OCI-LY7 (cell line): ENCODE results near the gene GGT5. TPM values are rescaled to one million over a fixed set of nuclear protein-coding genes. Genes with fewer than 3 reads are reported as not detected.

Experiments
- BruUV-seq: library from RNA; stranded (reverse); fragments of 400-500 nt; replicated peaks from 2 replicates; lab custom pipeline; 2021; lab: Mats Ljungman, UMichigan
- CTCF ChIA-PET: fragments of 300-600 bp; sonication (Branson Sonifier 250); formaldehyde crosslinking; loops from one replicate; lab custom pipeline; 2022; ENCODE audit warnings: antibody characterized with exemption; ENCODE audit not compliant: unreplicated experiment; lab: Charles Lee
- POLR2A ChIA-PET: fragments of 300-600 bp; sonication (Branson Sonifier 250); formaldehyde crosslinking; loops from one replicate; lab custom pipeline; 2022; ENCODE audit warnings: antibody characterized with exemption; lab: Charles Lee
- DNase-seq: peaks from one replicate; pipeline ENCODE4 v3.0.0-alpha.2; 2015; ENCODE audit warnings: low spot score
- H2AFZ ChIP-seq: fragments of 200-600 bp; sonication (generic), shearing (Covaris generic); 2 replicates; pipeline ENCODE4 v1.6.1; 2014; ENCODE audit warnings: mild to moderate bottlenecking, antibody characterized with exemption, low read length, moderate library complexity
- H3K27ac ChIP-seq: fragments of 200-600 bp; sonication (generic); 2 replicates; pipeline ENCODE4 v1.5.1; 2014; ENCODE audit warnings: mixed run types, low read depth, mild to moderate bottlenecking, moderate library complexity, low read length, inconsistent platforms; ENCODE audit not compliant: poor library complexity, severe bottlenecking
- H3K36me3 ChIP-seq: fragments of 200-600 bp; sonication (generic); 2 replicates; pipeline ENCODE4 v1.6.1; 2014; ENCODE audit warnings: mild to moderate bottlenecking, antibody characterized with exemption, low read length, moderate library complexity, mixed read lengths; ENCODE audit not compliant: insufficient read depth
- H3K4me1 ChIP-seq: fragments of 200-600 bp; sonication (generic); 2 replicates; pipeline ENCODE4 v1.5.1; 2014; ENCODE audit warnings: mild to moderate bottlenecking, low read length; ENCODE audit not compliant: insufficient read depth, poor library complexity, severe bottlenecking
- H3K4me2 ChIP-seq: fragments of 200-600 bp; sonication (generic); 2 replicates; pipeline ENCODE4 v1.6.1; 2014; ENCODE audit warnings: mild to moderate bottlenecking, low read length
- H3K4me3 ChIP-seq: fragments of 200-600 bp; sonication (generic); 2 replicates; pipeline ENCODE4 v1.5.1; 2014; ENCODE audit warnings: mild to moderate bottlenecking, low read depth, low read length; ENCODE audit not compliant: poor library complexity, severe bottlenecking
- H3K79me2 ChIP-seq: fragments of 200-600 bp; sonication (generic); 2 replicates; pipeline ENCODE4 v1.6.1; 2016; ENCODE audit warnings: low read depth, mild to moderate bottlenecking, low read length, moderate library complexity, mixed read lengths; ENCODE audit not compliant: insufficient read depth
- H3K9me2 ChIP-seq: fragments of 200-600 bp; sonication (generic); 2 replicates; pipeline ENCODE4 v1.6.1; 2016; ENCODE audit warnings: mild to moderate bottlenecking, low read length, mixed read lengths; ENCODE audit not compliant: insufficient read depth
- H3K9me3 ChIP-seq: fragments of 200-600 bp; sonication (generic); 2 replicates; pipeline ENCODE4 v1.6.1; 2014; ENCODE audit warnings: mild to moderate bottlenecking, mixed run types, low read length, mixed read lengths
- H4K20me1 ChIP-seq: fragments of 200-600 bp; sonication (generic); 2 replicates; pipeline ENCODE4 v1.6.1; 2014; ENCODE audit warnings: mild to moderate bottlenecking, antibody characterized with exemption, low read length, moderate library complexity, mixed read lengths; ENCODE audit not compliant: insufficient read depth
- EZH2phosphoT487 ChIP-seq: fragments of 200-600 bp; sonication (generic); IDR thresholded peaks from 2 replicates; pipeline ENCODE4 v1.6.1; 2018; ENCODE audit warnings: low read depth, borderline replicate concordance, mild to moderate bottlenecking, mixed run types, antibody characterized with exemption, low read length, moderate library complexity, mixed read lengths
- intact Hi-C: fragments of 100-400 bp; cut with micrococcal nuclease; formaldehyde crosslinking; loops from one replicate; pipeline ENCODE4 v1.10.0; 2022; ENCODE audit not compliant: unreplicated experiment
- total RNA-seq, 2 experiments: library from RNA; depleted of rRNA in 1 of 2; stranded (reverse); fragments of >200 nt in 1 of 2; shearing (Covaris generic) in 1 of 2; gene quantifications; 2 replicates each; pipeline ENCODE4 v1.2.3, GENCODE V29; 2014 to 2022
- TF ChIP-seq, protein P1 (sequence below): fragments of 200-600 bp; sonication (generic); conservative IDR thresholded peaks from 2 replicates; pipeline ENCODE4 v1.5.1; 2014; ENCODE audit warnings: mild to moderate bottlenecking, antibody characterized with exemption, low read length, moderate library complexity, mixed read lengths

The GGT5 gene
- total RNA-seq, 2 experiments from 2014 or later: 0.06 TPM; not detected in 1

DNA sequence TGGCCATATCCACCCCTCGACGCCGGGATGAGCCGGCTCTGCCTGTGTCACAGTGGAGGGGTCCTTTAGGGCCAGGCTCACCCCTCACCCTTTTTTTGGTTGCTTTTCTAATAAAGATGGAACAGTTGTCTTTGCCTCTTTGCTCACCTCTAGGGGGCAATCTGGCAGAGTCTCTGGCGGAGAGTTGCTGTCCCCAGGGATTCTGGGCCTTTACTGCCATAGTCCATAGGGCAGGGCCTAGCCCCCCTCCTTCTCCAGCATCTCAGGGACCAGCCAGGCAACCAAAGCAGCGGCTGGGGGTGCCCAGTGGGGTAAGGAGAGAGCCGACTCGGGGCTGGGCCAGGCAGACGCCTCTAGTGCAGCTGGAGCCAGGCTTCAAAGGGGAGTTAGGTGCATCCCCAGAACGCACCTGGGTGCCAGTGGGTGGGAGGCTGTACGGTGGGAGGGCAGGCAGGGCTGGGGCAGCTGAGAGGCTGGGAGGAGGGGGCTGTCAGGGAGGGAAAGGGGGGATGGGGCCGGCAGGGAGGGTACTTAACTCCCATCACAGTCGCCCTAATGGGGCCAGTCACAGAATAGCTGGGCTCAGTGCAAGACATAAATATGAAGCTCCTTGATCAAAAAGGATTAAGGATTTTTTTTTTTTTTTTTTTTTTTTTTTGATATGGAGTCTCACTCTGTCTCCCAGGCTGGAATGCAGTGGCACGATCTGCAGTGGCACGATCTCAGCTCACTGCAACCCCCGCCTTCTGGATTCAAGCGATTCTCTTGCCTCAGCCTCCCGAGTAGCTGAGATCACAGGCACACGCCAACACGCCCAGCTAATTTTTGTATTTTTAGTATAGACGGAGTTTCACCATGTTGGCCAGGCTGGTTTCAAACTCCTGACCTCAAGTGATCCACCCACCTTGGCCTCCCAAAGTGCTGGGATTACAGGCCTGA lies 66.1 kb downstream of the GGT5 start:
- Histone ChIP-seq H3K27ac (no peak overlapping the region), H3K4me1 (no peaks in the 10 kb centered on the region), H3K9me2 (no peaks in the 10 kb centered on the region), H3K79me2 (no peaks in the 10 kb centered on the region), H3K36me3 (peaks cover 6% of the 10 kb centered on the region; the same call in 1 of the 2 replicates), H3K4me3 (no peak overlapping the region), H4K20me1 (no peaks in the 10 kb centered on the region), H3K4me2 (no peak overlapping the region), H2AFZ (no peak overlapping the region), H3K9me3 (no peaks in the 10 kb centered on the region)
- TF ChIP-seq, protein P1, sequence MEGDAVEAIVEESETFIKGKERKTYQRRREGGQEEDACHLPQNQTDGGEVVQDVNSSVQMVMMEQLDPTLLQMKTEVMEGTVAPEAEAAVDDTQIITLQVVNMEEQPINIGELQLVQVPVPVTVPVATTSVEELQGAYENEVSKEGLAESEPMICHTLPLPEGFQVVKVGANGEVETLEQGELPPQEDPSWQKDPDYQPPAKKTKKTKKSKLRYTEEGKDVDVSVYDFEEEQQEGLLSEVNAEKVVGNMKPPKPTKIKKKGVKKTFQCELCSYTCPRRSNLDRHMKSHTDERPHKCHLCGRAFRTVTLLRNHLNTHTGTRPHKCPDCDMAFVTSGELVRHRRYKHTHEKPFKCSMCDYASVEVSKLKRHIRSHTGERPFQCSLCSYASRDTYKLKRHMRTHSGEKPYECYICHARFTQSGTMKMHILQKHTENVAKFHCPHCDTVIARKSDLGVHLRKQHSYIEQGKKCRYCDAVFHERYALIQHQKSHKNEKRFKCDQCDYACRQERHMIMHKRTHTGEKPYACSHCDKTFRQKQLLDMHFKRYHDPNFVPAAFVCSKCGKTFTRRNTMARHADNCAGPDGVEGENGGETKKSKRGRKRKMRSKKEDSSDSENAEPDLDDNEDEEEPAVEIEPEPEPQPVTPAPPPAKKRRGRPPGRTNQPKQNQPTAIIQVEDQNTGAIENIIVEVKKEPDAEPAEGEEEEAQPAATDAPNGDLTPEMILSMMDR: peak; percentile 77
- TF ChIP-seq EZH2phosphoT487: no peak
- no TSS peak for BruUV-seq
- CTCF ChIA-PET: interaction anchor here (0.6 to 1.2 kb wide), 2 partner anchors 22 to 166 kb away, joined by 3 to 4 read pairs; no protein-coding TSS in a partner anchor
- intact Hi-C loops: loop anchor here (5.0 kb wide), 1 partner anchor 191 kb away; no protein-coding TSS in a partner anchor
- POLR2A ChIA-PET: interaction anchor here (0.9 kb wide), 1 partner anchor 26 kb away, joined by 5 read pairs; no protein-coding TSS in a partner anchor
- DNase-seq: peak; percentile 55

DNA sequence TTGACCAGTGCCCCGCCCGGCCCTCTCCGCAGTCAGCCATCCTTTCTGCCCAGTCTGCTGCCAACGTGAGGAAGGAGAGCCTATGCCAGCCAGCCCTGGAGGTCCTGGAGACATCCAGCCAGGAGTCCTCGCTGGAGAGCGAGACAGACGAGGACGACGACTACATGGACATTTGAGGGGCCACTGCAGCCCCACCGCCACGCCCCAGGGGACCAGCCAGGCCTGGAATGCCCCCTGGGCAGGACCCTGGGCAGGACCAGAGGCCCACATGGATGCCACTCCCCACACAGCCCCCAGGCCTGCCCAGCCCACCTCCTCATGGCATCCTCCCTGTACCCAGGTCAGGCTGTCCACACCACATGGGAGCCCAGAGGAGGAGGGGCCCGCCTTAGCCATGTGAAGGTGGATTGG lies 66.9 kb downstream of the GGT5 start:
- TSS peak; percentile 84 for BruUV-seq

More for the DNA sequence above, 66.9 kb downstream of the GGT5 start:
- no peak overlapping the region for H3K27ac ChIP-seq
- TF ChIP-seq, protein P1: no peak
- TF ChIP-seq EZH2phosphoT487: no peak
- POLR2A ChIA-PET: no interaction called here
- peaks cover 9% of the 10 kb centered on the region; the same call in 1 of the 2 replicates for H3K36me3 ChIP-seq
- CTCF ChIA-PET: interaction anchor here (1.2 kb wide), 1 partner anchor 21 kb away, joined by 3 read pairs; no protein-coding TSS in a partner anchor
- no peaks in the 10 kb centered on the region for H3K4me1 ChIP-seq
- H3K9me3 ChIP-seq: no peaks in the 10 kb centered on the region
- no peak overlapping the region for H3K4me3 ChIP-seq
- intact Hi-C loops: loop anchor here (5.0 kb wide), 1 partner anchor 191 kb away; no protein-coding TSS in a partner anchor
- DNase-seq: no peak
- no peaks in the 10 kb centered on the region for H3K9me2 ChIP-seq
- no peaks in the 10 kb centered on the region for H4K20me1 ChIP-seq
- H2AFZ ChIP-seq: no peak overlapping the region
- H3K79me2 ChIP-seq: no peaks in the 10 kb centered on the region
- H3K4me2 ChIP-seq: no peak overlapping the region
